ENCODE measurements around the gene RNF144A.

- TF ChIP-seq GATA3 (IDR thresholded peaks at IDR 0.05; ENCODE audit: low read depth, low read length) (no peak), GATA2 (IDR thresholded peaks at IDR 0.05; ENCODE audit: low read depth, low read length) (no peak)
Measured at GRCh38 chr2:6913415-6914157, 3.6 kb upstream of the RNF144A start.
